Hepatocyte (in vitro differentiated cells): ENCODE results near the gene MED13L. TPM values are rescaled to one million over a fixed set of nuclear protein-coding genes. Genes with fewer than 3 reads are reported as not detected.

ENCODE experiments used
- DNase-seq: peaks from one replicate; pipeline ENCODE4 v3.0.0-alpha.2; 2016; ENCODE audit warnings: low spot score
- H2AFZ ChIP-seq: fragments of 200-600 bp; sonication (generic); 2 replicates; pipeline ENCODE4 v1.6.0; 2016; ENCODE audit warnings: antibody characterized with exemption, mild to moderate bottlenecking
- H3K27ac ChIP-seq: fragments of 200-600 bp; sonication (generic); 2 replicates; pipeline ENCODE4 v1.5.1; 2016; ENCODE audit warnings: mild to moderate bottlenecking
- H3K27me3 ChIP-seq: fragments of 200-600 bp; sonication (generic); 2 replicates; pipeline ENCODE4 v1.6.1; 2016
- H3K36me3 ChIP-seq: fragments of 200-600 bp; sonication (generic); replicated peaks from 2 replicates; pipeline ENCODE4 v1.5.1; 2016; ENCODE audit warnings: low read depth; ENCODE audit not compliant: insufficient read depth
- H3K4me1 ChIP-seq: fragments of 200-600 bp; sonication (generic); 2 replicates; pipeline ENCODE4 v1.5.1; 2016; ENCODE audit warnings: mild to moderate bottlenecking, moderate library complexity; ENCODE audit not compliant: insufficient read depth
- H3K4me2 ChIP-seq: fragments of 200-600 bp; sonication (generic); 2 replicates; pipeline ENCODE4 v1.6.0; 2016
- H3K4me3 ChIP-seq: fragments of 200-600 bp; sonication (generic); 2 replicates; pipeline ENCODE4 v1.5.1; 2016; ENCODE audit warnings: mild to moderate bottlenecking
- H3K79me2 ChIP-seq: fragments of 200-600 bp; sonication (generic); 2 replicates; pipeline ENCODE4 v1.6.0; 2017; ENCODE audit warnings: mild to moderate bottlenecking
- H3K9me2 ChIP-seq: fragments of 200-600 bp; sonication (generic); replicated peaks from 2 replicates; pipeline ENCODE4 v1.6.0; 2017; ENCODE audit warnings: mild to moderate bottlenecking; ENCODE audit not compliant: insufficient read depth
- H3K9me3 ChIP-seq: fragments of 200-600 bp; sonication (generic); 2 replicates; pipeline ENCODE4 v1.5.1; 2016; ENCODE audit warnings: low read depth, mild to moderate bottlenecking
- H4K20me1 ChIP-seq: fragments of 200-600 bp; sonication (generic); 2 replicates; pipeline ENCODE4 v1.6.0; 2016; ENCODE audit warnings: mild to moderate bottlenecking; ENCODE audit not compliant: insufficient read depth, poor library complexity, severe bottlenecking
- CTCF ChIP-seq: fragments of 200-600 bp; sonication (generic); IDR thresholded peaks from 2 replicates; pipeline ENCODE4 v1.5.1; 2016; ENCODE audit warnings: antibody characterized with exemption, mild to moderate bottlenecking; ENCODE audit not compliant: poor library complexity
- EZH2 ChIP-seq: fragments of 200-600 bp; sonication (generic); IDR thresholded peaks from 2 replicates; pipeline ENCODE4 v1.6.1; 2016; ENCODE audit warnings: antibody characterized with exemption, mild to moderate bottlenecking, borderline replicate concordance
- EZH2phosphoT487 ChIP-seq: fragments of 200-600 bp; sonication (generic); IDR thresholded peaks from one replicate; pipeline ENCODE4 v1.6.1; 2018; ENCODE audit warnings: antibody characterized with exemption, mild to moderate bottlenecking, low read depth, moderate library complexity; ENCODE audit not compliant: unreplicated experiment, severe bottlenecking
- WGBS: methylation state at CpG from one replicate; pipeline ENCODE4 v1.1.6; 2016; ENCODE audit warnings: low lambda C conversion rate; ENCODE audit errors: missing lambda C conversion rate; 5-methylcytosine and 5-hydroxymethylcytosine counted together
- polyA plus RNA-seq: library from polyadenylated mRNA; unstranded; fragments of >200 nt; fragmentation: Nextera tagmentation; extraction: Ambion mirVana; gene quantifications from 2 replicates; pipeline ENCODE4 v1.2.1, GENCODE V29; 2016
- total RNA-seq: library from RNA; depleted of rRNA; stranded (reverse); fragments of >200 nt; gene quantifications from 2 replicates; pipeline ENCODE4 v1.2.3, GENCODE V29; 2014

Gene MED13L
- total and polyA plus RNA-seq, 2 experiments from 2014 or later = 23.7 to 135 TPM

DNA sequence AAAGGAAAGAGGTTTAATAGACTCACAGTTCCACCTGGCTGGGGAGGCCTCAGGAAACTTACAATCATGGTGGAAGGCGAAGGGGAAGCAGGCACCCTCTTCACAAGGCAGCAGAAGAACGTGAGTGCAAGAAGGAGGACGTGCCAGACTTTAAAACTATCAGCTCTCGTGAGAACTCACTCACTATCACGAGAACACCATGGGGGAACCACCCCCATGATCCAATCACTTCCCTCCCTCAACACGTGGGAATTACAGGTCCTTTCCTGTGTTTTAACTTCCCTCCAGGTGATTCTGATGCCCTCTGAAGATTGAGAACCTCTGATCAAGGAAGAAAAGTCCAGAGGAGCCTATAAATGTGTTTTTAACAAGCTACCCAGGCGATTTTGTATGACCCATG, 358.7 kb downstream of the MED13L start:
- Histone ChIP-seq H4K20me1 (no peaks in the 10 kb centered on the region), H3K27me3 (no peaks in the 10 kb centered on the region), H3K79me2 (no peaks in the 10 kb centered on the region), H3K9me3 (no peaks in the 10 kb centered on the region), H3K27ac (no peak overlapping the region), H3K36me3 (no peaks in the 10 kb centered on the region), H3K4me2 (no peak overlapping the region), H3K4me1 (no peaks in the 10 kb centered on the region), H3K4me3 (no peak overlapping the region), H3K9me2 (no peaks in the 10 kb centered on the region), H2AFZ (no peak overlapping the region)
- WGBS = 71% methylated on average over 7 of the region's 7 CpGs
- DNase-seq = no peak
- TF ChIP-seq EZH2 (no peak), CTCF (no peak)

DNA sequence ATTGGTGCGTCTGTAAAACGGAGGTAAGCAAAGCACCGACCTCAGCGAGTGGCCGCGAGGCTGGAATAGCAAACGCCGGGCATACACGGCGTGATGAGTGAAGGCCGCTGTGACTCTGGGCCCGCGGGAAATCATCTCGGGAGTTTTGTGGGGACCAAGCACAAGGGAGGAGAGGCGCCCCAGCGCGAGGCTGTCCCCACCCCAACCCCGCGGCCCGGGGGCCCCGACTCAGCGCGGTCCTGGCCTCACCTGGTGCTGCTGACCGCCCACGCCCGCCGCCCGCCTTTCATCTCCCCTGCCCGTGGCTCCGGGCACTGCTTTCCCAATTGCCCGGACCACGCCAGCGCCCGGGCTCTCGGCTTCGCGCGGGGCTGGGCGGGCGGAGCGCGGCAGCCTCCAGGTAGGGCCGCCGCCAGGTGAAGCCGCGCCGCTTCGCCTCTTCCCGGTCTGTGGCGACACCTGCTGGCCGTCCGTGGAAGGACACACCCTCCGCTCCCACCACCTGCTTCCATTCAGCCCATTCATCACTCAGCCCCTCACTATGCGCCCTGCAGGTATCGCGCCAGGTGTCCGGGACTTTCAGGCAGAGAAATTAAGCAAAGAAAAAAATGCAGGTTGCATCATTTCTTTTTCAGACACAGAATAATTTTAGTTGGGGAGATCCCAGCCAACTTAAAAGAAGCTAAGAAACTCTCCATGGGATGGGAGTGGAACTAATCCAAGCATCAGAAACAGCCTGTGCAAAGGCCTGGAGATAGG, 360.4 kb downstream of the MED13L start:
- Histone ChIP-seq H3K4me3 (peak overlapping the region; percentile 18), H2AFZ (peak overlapping the region; percentile 67)
- 13% methylated on average over 50 of the region's 57 CpGs for WGBS

GRCh38 chr12:115914122-115914521, 363.4 kb downstream of the MED13L start:
- no peak for TF ChIP-seq EZH2phosphoT487
- TF ChIP-seq EZH2 = no peak
- 88% methylated on average over 5 of the region's 5 CpGs for WGBS
- no peaks in the 10 kb centered on the region for H3K36me3 ChIP-seq
- H3K4me1 ChIP-seq = no peaks in the 10 kb centered on the region
- H3K79me2 ChIP-seq = no peaks in the 10 kb centered on the region
- no peaks in the 10 kb centered on the region for H3K27me3 ChIP-seq
- no peaks in the 10 kb centered on the region for H3K9me3 ChIP-seq
- no peaks in the 10 kb centered on the region for H3K9me2 ChIP-seq
- H3K4me2 ChIP-seq = no peak overlapping the region
- no peak for DNase-seq
- H2AFZ ChIP-seq = no peak overlapping the region
- no peak overlapping the region for H3K4me3 ChIP-seq
- H4K20me1 ChIP-seq = no peaks in the 10 kb centered on the region
- no peak overlapping the region for H3K27ac ChIP-seq

More for the DNA sequence above, 360.4 kb downstream of the MED13L start:
- no peaks in the 10 kb centered on the region for H3K79me2 ChIP-seq
- no peaks in the 10 kb centered on the region for H3K9me3 ChIP-seq
- no peaks in the 10 kb centered on the region for H3K27me3 ChIP-seq
- TF ChIP-seq CTCF (peak; percentile 94), EZH2phosphoT487 (no peak)
- no peaks in the 10 kb centered on the region for H3K9me2 ChIP-seq
- no peaks in the 10 kb centered on the region for H3K36me3 ChIP-seq
- DNase-seq = peak; percentile 87
- no peaks in the 10 kb centered on the region for H3K4me1 ChIP-seq
- H4K20me1 ChIP-seq = no peaks in the 10 kb centered on the region
- peak overlapping the region; percentile 93 for H3K4me2 ChIP-seq
- H3K27ac ChIP-seq = no peak overlapping the region

DNA sequence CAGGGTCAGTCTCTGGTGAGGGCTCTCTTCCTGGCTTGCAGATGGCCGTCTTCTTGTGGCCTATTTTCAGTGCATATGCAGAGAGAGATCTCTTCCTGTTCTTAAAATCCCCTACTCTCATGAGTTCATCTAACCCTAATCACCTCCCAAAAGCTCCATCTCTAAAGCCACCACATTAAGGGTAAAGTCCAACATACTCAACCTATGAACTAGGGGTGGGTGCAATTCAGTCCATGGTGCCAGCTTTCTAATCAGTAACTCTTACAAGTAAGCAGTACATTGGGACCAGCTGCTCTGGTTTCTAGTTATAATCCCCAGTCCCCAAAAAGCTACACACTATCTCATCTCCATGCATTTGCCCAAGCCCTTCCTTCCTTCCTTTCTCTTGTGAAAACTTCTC, 365.1 kb downstream of the MED13L start:
- H3K4me2 ChIP-seq = no peak overlapping the region
- H4K20me1 ChIP-seq = no peaks in the 10 kb centered on the region
- no peaks in the 10 kb centered on the region for H3K27me3 ChIP-seq
- DNase-seq = no peak
- H3K79me2 ChIP-seq = no peaks in the 10 kb centered on the region
- H2AFZ ChIP-seq = no peak overlapping the region
- no peaks in the 10 kb centered on the region for H3K4me1 ChIP-seq
- no peaks in the 10 kb centered on the region for H3K9me3 ChIP-seq
- TF ChIP-seq EZH2 (no peak), CTCF (no peak), EZH2phosphoT487 (no peak)
- no peak overlapping the region for H3K27ac ChIP-seq
- H3K9me2 ChIP-seq = no peaks in the 10 kb centered on the region
- no peak overlapping the region for H3K4me3 ChIP-seq
- 89% methylated on average over 1 of the region's 1 CpG for WGBS
- H3K36me3 ChIP-seq = no peaks in the 10 kb centered on the region
